ENCODE measurements around the gene PRKCE.

- TF ChIP-seq GATA2 (IDR thresholded peaks at IDR 0.05; ENCODE audit: low read depth, low read length) (no peak), GATA3 (IDR thresholded peaks at IDR 0.05; ENCODE audit: low read depth, low read length) (no peak)
Measured at GRCh38 chr2:46030330-46030729, 378.9 kb downstream of the PRKCE start.
